GM12872 (cell line): ENCODE results near the gene PRKAG2.

ENCODE experiments used
- CTCF ChIP-seq: IDR thresholded peaks from 3 replicates; pipeline ENCODE4 v1.5.1; 2011; ENCODE audit warnings: low read depth, mild to moderate bottlenecking, low read length, moderate library complexity; ENCODE audit not compliant: insufficient read depth

Gene PRKAG2

GRCh38 chr7:151664268-151664667 lies 212.6 kb downstream of the PRKAG2 start:
- no peak for TF ChIP-seq CTCF

- TF ChIP-seq CTCF: no peak
Observed at GRCh38 chr7:151663382-151664100, 213.4 kb downstream of the PRKAG2 start.

GRCh38 chr7:151662251-151662826 lies 214.6 kb downstream of the PRKAG2 start:
- TF ChIP-seq CTCF: no peak

GRCh38 chr7:151661587-151661986 lies 215.3 kb downstream of the PRKAG2 start:
- no peak for TF ChIP-seq CTCF

GRCh38 chr7:151660141-151660540 lies 216.8 kb downstream of the PRKAG2 start:
- no peak for TF ChIP-seq CTCF

GRCh38 chr7:151659219-151659618 lies 217.7 kb downstream of the PRKAG2 start:
- no peak for TF ChIP-seq CTCF

GRCh38 chr7:151658778-151659177 lies 218.1 kb downstream of the PRKAG2 start:
- TF ChIP-seq CTCF: no peak
